B cell (primary cell): ENCODE data around the gene MSH4. TPM values are rescaled to one million over a fixed set of nuclear protein-coding genes. Genes with fewer than 3 reads are reported as not detected.

Source experiments
- ATAC-seq: fragments of 200-7000 bp; cut with Tn5 transposase; one replicate; pipeline ENCODE4 v1.10.0; 2021; ENCODE audit warnings: low read depth, mild to moderate bottlenecking, moderate number of reproducible peaks, moderate library complexity
- CTCF ChIA-PET: fragments of 350-600 bp; sonication (Branson Sonifier 250); formaldehyde crosslinking; loops from one replicate; lab custom pipeline; 2021; ENCODE audit warnings: antibody characterized with exemption, inconsistent platforms; lab: Charles Lee
- POLR2A ChIA-PET: fragments of 350-600 bp; sonication (Branson Sonifier 250); formaldehyde crosslinking; loops from one replicate; lab custom pipeline; 2021; ENCODE audit warnings: antibody characterized with exemption; lab: Charles Lee
- DNase-seq: peaks from one replicate; pipeline ENCODE4 v3.0.0; 2013
- H2AFZ ChIP-seq: 2 replicates; pipeline ENCODE4 v1.6.1; 2012; ENCODE audit warnings: mild to moderate bottlenecking, low read depth, low read length; ENCODE audit not compliant: insufficient read depth, poor library complexity, severe bottlenecking
- H3K27ac ChIP-seq, 2 donors: 1 replicate in 1 of 2; 2 replicates in 1 of 2; pipeline ENCODE4 v1.5.1; 2012 to 2013; ENCODE audit warnings: low read length in 2 of 2, mild to moderate bottlenecking in 2 of 2, moderate library complexity in 1 of 2
- H3K27me3 ChIP-seq, 4 experiments: fragments of 200-600 bp in 1 of 4; sonication (generic) in 1 of 4; replicated peaks in 1 of 4; 1 replicate in 2 of 4; 2 replicates in 2 of 4; pipeline versions ENCODE4 v1.6.1 to v1.7.0; 2013 to 2016; ENCODE audit warnings: low read length in 3 of 4, mild to moderate bottlenecking in 2 of 4, mixed read lengths in 1 of 4, moderate library complexity in 1 of 4; ENCODE audit not compliant: insufficient read depth in 4 of 4, control insufficient read depth in 3 of 4; ENCODE audit errors: control extremely low read depth in 1 of 4
- H3K36me3 ChIP-seq, 2 experiments: replicated peaks in 1 of 2; 1 replicate in 1 of 2; 2 replicates in 1 of 2; pipeline versions ENCODE4 v1.6.1 to v1.7.1; 2013; ENCODE audit warnings: low read length in 1 of 2; ENCODE audit not compliant: insufficient read depth in 2 of 2, control insufficient read depth in 1 of 2; ENCODE audit errors: control extremely low read depth in 1 of 2, extremely low read depth in 1 of 2
- H3K4me1 ChIP-seq, 2 donors: fragments of 200-600 bp in 1 of 2; sonication (generic) in 1 of 2; 1 replicate in 1 of 2; 2 replicates in 1 of 2; pipeline versions ENCODE4 v1.5.1 to v1.6.1; 2013 to 2017; ENCODE audit warnings: low read length in 2 of 2; ENCODE audit not compliant: control insufficient read depth in 2 of 2, insufficient read depth in 2 of 2
- H3K4me2 ChIP-seq: replicated peaks from 2 replicates; pipeline ENCODE3; 2012; ENCODE audit warnings: mild to moderate bottlenecking, low read depth, low read length; ENCODE audit not compliant: poor library complexity, severe bottlenecking
- H3K4me3 ChIP-seq, 5 experiments: fragments of 200-600 bp in 1 of 5; sonication (generic) in 1 of 5; 1 replicate in 3 of 5; 2 replicates in 2 of 5; pipeline versions ENCODE4 v1.5.1 to v1.7.0; 2011 to 2016; ENCODE audit warnings: low read length in 4 of 5, mild to moderate bottlenecking in 4 of 5, low read depth in 2 of 5, control low read depth in 1 of 5, moderate library complexity in 1 of 5; ENCODE audit not compliant: insufficient read depth in 1 of 5; ENCODE audit errors: control extremely low read depth in 1 of 5, extremely low read depth in 1 of 5
- H3K79me2 ChIP-seq: fragments of 200-600 bp; sonication (generic); one replicate; pipeline ENCODE4 v1.6.0; 2016; ENCODE audit warnings: low read length; ENCODE audit not compliant: control insufficient read depth, insufficient read depth
- H3K9ac ChIP-seq: fragments of 200-600 bp; sonication (generic); 2 replicates; pipeline ENCODE4 v1.6.1; 2017; ENCODE audit warnings: mild to moderate bottlenecking, low read length, moderate library complexity
- H3K9me3 ChIP-seq, 3 donors: one replicate each; pipeline versions ENCODE4 v1.6.1 to v1.7.1; 2013; ENCODE audit warnings: low read length in 2 of 3; ENCODE audit not compliant: control insufficient read depth in 2 of 3, insufficient read depth in 1 of 3; ENCODE audit errors: control extremely low read depth in 1 of 3
- H4K20me1 ChIP-seq: 2 replicates; pipeline ENCODE4 v1.6.0; 2012; ENCODE audit warnings: mild to moderate bottlenecking, low read length; ENCODE audit not compliant: insufficient read depth, control insufficient read depth, poor library complexity, severe bottlenecking
- H3K27ac Mint-ChIP-seq: one replicate; pipeline ENCODE4 v1.8.0; 2021; ENCODE audit warnings: mixed read lengths
- H3K27me3 Mint-ChIP-seq: one replicate; pipeline ENCODE4 v1.8.0; 2021; ENCODE audit warnings: mixed read lengths
- H3K4me1 Mint-ChIP-seq: one replicate; pipeline ENCODE4 v1.8.0; 2021; ENCODE audit warnings: mixed read lengths
- H3K4me3 Mint-ChIP-seq: one replicate; pipeline ENCODE4 v1.8.0; 2021; ENCODE audit warnings: mixed read lengths
- H3K9me3 Mint-ChIP-seq: one replicate; pipeline ENCODE4 v1.8.0; 2022; ENCODE audit warnings: mixed read lengths; ENCODE audit not compliant: insufficient read depth
- CTCF ChIP-seq: fragments of 200-600 bp; IDR thresholded peaks from one replicate; pipeline ENCODE4 v1.8.0; 2022; ENCODE audit warnings: antibody characterized with exemption, mild to moderate bottlenecking
- EZH2 ChIP-seq: IDR thresholded peaks from 2 replicates; pipeline ENCODE4 v1.6.1; 2012; ENCODE audit warnings: borderline replicate concordance, low read depth, mild to moderate bottlenecking, moderate library complexity, low read length; ENCODE audit not compliant: insufficient read depth, poor library complexity, severe bottlenecking
- WGBS: methylation state at CpG from one replicate; pipeline ENCODE4 v1.1.5; 2013; ENCODE audit warnings: missing lambda C conversion rate; ENCODE audit not compliant: insufficient coverage; 5-methylcytosine and 5-hydroxymethylcytosine counted together
- intact Hi-C: fragments of 100-400 bp; cut with micrococcal nuclease; formaldehyde crosslinking; loops from one replicate; pipeline ENCODE4 v1.10.0; 2022
- polyA plus RNA-seq: library from polyadenylated mRNA; depleted of rRNA; stranded (reverse); fragments of >200 nt; gene quantifications from 2 replicates; pipeline ENCODE4 v1.2.3, GENCODE V29; 2012
- total RNA-seq, 2 donors: library from RNA; stranded (reverse); fragments of 120-200 nt in 1 of 2; gene quantifications; 1 replicate in 1 of 2; 2 replicates in 1 of 2; pipeline versions ENCODE4 v1.2.3 to v1.2.4, GENCODE V29; 2013 to 2022

The MSH4 gene
- total and polyA plus RNA-seq, 2 donors (not counting 1 experiment from before 2014, with no cell fraction given): 0.19 to 1.7 TPM

DNA sequence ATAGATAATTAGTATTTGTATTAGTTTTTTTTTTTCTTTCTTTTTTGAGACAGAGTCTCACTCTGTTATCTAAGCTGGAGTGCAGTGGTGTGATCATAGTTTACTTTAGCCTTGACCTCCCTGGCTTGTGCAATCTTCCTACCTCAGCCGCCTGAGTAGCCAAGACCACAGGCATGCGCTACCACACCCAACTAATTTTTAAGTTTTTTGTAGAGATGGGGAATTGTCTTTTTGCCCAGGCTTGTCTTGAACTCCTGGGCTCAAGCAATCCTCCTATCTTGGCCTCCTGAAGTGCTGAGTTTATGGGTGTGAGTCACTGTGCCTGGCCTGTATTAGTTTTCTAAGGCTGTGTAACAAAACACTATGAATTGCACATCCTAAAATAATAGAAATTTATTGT lies 58.3 kb downstream of the MSH4 start:
- no peaks in the 10 kb centered on the region for H4K20me1 ChIP-seq
- no peaks in the 10 kb centered on the region for H3K4me1 ChIP-seq
- CTCF ChIA-PET: no interaction called here
- no peaks in the 10 kb centered on the region for H3K27me3 ChIP-seq
- Mint-ChIP-seq H3K4me3 (no peak overlapping the region), H3K9me3 (no peaks in the 10 kb centered on the region), H3K27me3 (peaks cover 7% of the 10 kb centered on the region), H3K4me1 (no peaks in the 10 kb centered on the region), H3K27ac (no peak overlapping the region)
- H3K79me2 ChIP-seq: no peaks in the 10 kb centered on the region
- no peak overlapping the region for H3K4me2 ChIP-seq
- H3K27ac ChIP-seq: no peak overlapping the region
- H3K4me3 ChIP-seq: no peak overlapping the region
- POLR2A ChIA-PET: no interaction called here
- no peak overlapping the region for H2AFZ ChIP-seq
- no peak overlapping the region for H3K9ac ChIP-seq
- ATAC-seq (no peak), DNase-seq (no peak)
- no CpG with 5 or more reads among the region's 2 CpGs for WGBS
- no peaks in the 10 kb centered on the region for H3K36me3 ChIP-seq
- TF ChIP-seq EZH2 (no peak), CTCF (no peak)
- H3K9me3 ChIP-seq: no peaks in the 10 kb centered on the region
- intact Hi-C loops: no loop called here

DNA sequence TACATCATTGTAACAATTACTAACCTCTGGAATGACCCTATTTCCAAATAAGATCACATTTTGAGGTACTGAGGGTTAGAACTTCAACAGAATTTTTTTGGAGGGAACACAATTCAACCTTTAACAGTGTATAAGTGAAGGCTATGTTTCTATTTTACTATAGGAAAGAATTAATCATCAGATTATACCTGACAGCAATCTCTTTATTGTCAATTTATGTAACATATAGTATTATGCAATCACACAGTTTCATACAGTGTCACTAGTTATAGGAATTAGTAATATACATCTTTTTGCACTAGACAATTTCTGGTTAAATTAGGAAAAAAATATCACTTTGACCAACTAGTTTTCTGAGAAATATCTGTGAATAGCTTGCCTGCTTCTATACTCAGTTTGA lies 59.1 kb downstream of the MSH4 start:
- Histone ChIP-seq H3K27me3 (no peaks in the 10 kb centered on the region), H3K4me1 (no peaks in the 10 kb centered on the region), H3K4me2 (no peak overlapping the region), H3K9me3 (no peaks in the 10 kb centered on the region), H3K79me2 (no peaks in the 10 kb centered on the region), H3K9ac (no peak overlapping the region), H2AFZ (no peak overlapping the region), H3K27ac (no peak overlapping the region), H3K36me3 (no peaks in the 10 kb centered on the region), H3K4me3 (no peak overlapping the region), H4K20me1 (no peaks in the 10 kb centered on the region)
- H3K27ac Mint-ChIP-seq: no peak overlapping the region
- POLR2A ChIA-PET: no interaction called here
- DNase-seq: no peak
- TF ChIP-seq CTCF: no peak
- no peak for TF ChIP-seq EZH2
- H3K4me3 Mint-ChIP-seq: no peak overlapping the region
- peaks cover 9% of the 10 kb centered on the region for H3K27me3 Mint-ChIP-seq
- ATAC-seq: no peak
- H3K9me3 Mint-ChIP-seq: no peaks in the 10 kb centered on the region
- no peaks in the 10 kb centered on the region for H3K4me1 Mint-ChIP-seq
- CTCF ChIA-PET: no interaction called here
- intact Hi-C loops: no loop called here
